Measurements from ENCODE around the gene UBN1.
"Not testable (repeated sequence)": the region's sequence is repeated elsewhere in the genome, so short reads cannot be mapped to it uniquely, and the experiment has no call there.

The UBN1 gene

DNA sequence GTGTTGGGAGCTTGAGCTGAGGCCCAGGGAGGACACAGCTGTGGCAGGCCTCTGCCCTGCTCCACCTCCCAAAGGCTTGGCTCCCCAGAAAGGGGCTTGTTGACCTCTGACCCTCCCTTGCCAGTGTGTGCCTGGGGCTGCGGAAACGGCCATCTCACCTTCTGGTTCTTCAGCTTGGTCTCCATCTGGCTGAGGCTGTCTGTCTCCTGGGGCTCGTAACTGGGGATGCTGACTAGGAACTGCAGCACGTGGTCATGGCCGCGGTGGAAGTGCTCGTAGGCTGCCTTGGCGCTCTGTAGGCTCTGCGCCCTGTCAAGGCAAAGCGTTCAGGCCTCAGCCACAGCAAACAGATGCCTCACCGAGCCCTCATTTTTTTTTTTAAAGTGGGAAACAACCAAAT, 42.7 kb downstream of the UBN1 start:
- DNase-seq: no peak

DNA sequence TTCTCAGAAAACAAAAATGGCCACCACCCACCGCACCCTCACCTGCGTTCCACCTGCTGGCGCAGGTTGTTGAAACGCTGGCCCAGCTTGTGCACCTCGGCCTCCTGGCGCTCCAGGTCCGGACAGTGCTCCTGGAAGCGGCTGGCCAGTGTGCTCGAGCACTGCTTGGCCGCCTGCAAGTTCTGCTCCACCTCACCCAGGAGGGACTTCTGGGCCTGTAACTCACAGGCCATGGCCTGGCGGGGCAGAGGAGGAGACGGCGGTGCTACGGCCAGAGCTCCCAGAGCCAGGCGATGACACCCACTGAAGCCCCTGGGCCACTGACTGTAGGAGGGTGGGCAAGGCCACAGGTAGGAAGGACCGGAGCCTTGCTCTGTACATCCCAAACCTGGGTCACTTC, 43.4 kb downstream of the UBN1 start:
- no peak for DNase-seq

DNA sequence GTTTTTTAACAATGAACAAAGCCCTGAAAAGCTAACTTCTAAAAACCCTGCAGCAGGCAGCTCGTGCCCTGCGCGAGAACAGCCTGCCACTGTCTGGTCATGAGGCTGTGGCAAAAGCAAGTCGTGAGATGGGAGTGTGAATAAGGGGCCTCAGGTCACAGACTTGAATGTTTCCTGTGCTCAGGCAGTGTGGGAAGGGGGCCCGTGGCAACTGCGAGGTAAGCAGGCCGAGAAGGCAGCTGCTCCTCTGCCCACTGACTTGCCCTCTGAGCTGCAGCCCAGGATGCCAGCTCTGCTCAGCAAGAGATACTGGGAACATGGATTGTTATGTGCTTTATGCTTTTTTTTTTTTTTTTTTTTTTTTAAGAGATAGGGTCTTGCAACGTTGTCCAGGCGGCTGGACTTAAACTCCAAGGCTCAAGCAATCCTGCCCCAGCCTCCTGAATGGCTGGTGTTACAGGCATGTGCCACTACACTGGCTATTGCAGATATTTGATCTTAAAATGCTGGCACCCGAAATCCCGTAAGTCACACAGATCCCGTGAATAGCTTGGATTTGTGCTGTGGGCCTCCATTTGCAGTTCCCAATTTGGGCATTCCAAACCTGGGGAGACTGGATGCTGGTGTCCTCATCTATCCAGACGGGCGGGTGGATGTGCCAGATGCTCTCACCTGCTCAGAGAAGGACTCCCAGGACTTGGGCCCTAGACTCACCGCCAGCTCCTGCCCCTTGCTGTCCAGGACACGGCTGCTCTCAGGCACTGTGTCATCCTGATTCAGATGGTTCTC, 44.0 kb downstream of the UBN1 start:
- no peak for DNase-seq

DNA sequence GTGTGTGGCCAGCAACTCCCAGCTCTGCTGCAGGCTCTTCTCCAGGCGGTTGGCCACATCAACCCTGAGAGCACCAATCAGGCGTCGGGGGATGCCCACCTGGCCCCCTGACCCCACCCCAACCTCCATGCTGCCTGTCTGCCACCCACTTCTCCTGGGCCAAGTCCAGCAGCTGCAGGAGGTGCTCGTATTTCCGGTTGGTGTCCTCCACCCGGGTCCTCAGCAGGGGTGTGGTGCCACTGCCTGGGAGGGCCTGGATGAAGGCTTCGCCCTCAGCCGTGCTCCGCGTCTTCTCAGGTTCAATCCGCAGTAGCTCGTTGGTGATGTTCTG, 44.6 kb downstream of the UBN1 start:
- no peak for DNase-seq

DNA sequence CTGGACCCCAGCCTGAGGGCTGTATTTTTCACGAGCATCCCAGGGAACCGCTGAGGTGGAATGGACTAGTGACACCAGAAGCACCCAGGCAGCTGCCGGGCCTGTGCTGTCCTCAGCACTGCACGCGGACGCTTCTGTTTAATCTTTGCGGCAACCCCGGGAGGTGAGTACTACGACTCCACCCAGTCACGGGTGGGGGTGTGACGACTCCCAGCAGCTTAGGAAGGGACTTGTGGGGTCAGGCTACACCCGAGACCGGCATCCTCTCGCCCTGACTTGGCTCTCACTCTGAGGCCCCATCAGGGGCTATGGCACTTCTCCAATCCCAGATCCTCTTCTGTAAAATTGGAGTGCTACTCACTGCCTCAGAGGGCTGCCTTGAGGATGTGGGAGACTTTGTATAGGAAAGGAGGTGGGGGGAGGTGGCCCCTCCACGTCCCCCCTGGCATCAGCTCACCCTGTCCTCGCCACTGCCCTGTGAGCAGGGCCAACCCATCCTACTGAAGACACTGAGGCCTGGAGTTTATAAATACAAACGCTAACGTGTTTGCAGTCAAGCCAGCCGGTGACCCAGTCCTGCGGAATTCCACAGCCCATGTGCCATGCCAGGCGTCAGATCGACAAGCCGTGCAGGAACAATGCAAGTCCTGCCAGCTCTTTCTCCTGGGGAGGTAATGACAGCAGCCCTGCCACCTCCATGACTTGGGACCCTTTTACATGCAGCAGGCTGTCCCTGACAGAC, 45.3 kb downstream of the UBN1 start:
- DNase-seq: no peak

DNA sequence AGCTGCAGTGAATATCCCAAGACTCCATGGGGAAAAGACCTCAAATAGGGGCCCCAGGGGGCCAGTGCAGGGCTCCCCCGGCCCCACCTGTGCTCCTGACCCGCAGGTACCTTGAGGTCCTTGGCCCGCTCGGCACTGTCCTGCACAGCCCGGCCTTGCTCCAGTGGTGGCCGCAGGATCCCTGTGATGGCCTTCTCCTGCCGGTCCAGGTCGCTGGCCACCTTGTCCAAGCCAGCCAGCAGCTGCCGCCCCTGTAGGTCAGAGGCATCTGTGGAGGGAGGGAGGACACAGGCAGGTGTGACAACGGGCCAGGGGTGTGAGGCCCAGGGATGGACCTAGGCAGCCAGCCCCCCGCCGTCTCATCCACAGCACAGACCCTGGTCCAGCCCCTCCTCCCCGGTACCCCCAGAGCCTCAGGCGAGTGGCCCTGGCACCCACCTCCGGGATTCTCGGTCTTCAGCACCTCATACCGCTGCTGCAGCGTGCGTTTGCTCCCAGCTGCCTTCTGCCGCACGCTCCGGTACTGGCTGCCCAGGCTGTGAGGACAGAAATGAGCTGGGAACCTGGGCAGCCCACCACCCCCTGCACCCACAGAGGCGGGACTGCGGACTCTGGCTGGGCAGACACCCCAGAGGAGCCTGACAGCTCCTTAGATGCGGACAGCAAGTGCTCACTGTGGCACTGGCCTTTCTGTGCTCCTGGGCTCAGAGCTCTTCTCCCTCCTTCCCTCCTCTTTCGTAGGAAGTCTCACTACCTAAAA, 46.0 kb downstream of the UBN1 start:
- no peak for DNase-seq

DNA sequence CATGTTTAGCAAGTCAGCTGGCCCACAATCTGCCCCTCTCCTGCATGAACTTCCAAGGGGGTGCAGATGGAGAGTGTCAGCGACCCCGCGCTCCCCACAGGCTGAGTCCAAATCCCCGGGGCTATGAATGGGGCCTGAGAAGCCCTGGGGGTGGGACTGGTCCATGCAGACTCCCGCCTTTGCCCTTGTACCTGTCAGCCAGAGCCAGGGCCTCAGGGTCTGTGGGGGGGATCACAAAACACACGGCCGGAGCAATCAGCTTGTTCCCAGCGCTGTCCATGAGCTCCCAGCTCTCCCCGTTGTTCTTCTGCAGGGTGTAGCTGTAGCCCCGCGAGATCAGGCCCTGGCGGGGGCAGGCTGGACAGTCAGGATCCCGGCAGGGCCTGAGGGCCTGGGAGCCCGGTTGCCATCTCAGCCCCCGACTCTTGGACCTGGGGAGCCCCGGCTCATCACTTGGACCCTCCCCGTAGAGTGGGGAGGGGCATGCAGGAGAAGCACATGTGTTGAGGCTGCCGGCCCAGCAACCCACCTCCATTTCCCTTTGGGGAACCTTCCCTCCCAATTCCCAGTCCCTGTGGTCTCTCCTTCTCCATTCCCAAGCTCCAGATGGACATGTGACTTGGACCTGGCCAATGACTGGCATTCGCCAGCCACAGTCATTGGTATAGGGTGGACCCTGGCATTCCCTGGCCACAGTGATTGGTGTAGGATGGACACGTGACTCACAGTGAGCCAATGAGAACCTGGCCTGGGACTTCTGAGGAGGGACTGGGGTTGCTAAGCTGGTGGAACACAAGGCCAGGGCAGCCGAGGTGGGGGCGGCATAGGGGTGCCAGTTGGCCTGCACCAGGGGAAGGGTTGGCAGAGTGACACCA, 47.2 kb downstream of the UBN1 start:
- no peak for DNase-seq

DNA sequence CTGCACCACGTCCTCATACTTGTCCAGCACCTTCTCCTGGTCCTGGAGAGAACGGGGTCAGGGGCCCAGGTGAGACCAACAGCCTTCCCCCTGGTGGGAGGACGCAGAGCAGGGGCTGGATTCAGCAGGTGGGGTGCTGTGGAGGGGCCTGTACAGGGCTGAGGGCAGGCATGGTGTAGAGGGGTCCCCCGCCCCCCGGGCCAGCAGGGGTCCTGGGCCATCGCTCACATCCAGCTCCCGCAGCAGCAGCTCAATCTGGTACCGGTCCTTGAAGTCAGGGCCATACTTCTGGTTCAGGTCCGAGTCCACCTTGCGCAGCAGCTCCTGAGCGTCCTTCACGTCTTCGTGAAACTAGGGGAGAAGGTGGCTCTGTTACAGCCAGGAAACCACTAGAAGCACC, 48.1 kb downstream of the UBN1 start:
- DNase-seq: no peak

DNA sequence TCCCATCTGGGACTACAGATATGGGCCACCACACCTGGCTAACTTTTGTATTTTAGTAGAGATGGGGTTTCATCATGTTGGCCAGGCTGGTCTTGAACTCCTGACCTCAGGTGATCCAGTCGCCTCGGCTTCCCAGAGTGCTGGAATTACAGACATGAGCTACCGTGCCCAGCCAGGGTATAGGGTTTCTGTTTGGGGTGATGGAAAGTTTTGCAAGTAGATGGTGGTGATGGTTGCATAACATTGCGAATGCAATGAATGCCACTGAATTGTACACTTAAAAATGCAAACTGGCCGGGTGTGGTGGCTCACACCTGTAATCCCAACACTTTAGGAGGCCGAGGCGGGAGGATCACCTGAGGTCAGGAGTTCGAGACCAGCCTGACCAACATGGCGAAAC, 49.5 kb downstream of the UBN1 start:
- not testable (repeated sequence) for DNase-seq

DNA sequence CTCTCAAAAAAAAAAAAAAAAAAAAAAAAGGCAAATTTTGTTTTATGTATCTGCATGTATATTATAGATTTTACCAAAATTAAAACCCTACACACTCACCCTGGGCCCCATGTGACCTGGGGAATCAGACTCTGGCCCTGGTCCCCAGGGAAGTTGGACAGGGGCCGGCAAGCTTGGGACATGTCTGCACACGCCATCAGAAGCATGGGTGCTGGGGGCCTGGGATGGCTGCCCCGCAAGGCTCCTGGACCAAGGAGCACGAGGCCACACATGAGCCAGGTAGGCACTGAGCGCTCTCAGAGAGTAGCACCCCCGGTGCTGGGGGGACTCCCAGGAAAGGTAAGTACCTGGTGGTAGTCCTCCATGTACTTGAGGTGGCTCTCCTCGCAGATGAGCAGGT, 50.0 kb downstream of the UBN1 start:
- no peak for DNase-seq

DNA sequence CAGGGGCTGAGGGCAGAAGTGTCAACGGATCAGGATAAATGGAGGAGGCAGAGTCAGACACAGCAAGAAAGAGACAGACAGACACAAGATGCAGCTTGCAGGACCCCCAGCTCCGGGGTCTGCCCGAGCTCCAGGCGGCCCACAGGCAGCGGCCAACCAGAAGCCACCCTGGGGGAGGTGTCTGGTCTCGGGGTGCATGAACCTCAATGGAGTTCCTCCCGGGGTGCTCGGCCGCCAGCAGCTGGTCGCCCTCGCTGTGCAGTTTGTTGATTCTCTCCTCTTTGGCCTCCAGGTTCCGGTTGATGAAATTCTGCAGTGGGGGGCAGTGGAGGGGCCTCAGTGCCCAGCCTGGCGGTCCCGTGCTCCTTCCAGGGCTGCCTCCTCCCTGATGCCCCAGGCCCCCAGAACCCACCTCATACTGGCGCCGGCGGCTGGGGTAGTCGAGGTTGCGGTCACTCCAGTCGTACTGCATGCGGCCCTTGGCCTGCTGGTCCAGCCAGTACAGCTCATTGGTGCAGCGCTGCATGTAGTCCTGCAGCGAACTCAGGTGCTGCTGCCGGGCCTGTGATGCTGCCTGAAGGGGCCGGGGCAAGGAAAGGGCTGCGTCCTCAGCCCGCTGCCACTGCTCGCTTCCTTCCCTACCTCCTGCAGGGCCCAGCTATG, 51.7 kb downstream of the UBN1 start:
- DNase-seq: no peak

DNA sequence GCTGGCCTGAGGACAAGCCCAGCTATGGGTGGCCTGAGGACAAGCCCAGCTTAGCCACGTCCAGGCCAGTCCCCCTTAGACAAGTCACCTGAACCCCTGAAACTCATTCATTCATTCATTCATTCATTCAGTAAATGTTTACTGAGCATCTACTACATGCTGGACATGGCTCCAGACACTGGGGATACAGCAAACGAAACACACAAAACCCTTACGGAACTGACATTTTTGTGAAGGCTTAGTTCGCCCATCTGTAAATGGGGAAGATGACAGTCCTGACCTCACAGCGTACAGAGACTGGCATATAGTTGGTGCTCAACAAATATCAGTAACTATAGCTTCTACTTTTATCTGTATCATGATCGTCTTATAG, 52.2 kb downstream of the UBN1 start:
- no peak for DNase-seq

DNA sequence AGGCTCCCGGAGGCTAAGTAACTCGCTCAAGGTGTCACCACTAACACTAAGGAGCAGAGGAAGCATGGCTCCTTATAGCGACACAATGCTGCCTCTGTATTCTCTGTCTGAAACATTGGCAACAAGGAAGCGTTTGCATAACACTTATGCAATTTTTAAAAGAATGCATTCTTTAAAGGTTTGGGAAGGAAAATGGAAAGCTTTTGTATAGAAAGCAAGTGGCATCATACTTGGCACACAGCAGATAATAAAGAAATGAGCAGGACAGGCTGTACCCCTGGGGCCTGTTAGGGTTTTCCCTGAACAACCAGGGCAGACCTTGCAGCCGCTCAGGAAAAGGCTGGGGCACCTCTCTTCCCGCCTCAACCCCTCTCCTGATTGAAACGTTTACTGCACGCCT, 52.8 kb downstream of the UBN1 start:
- no peak for DNase-seq

DNA sequence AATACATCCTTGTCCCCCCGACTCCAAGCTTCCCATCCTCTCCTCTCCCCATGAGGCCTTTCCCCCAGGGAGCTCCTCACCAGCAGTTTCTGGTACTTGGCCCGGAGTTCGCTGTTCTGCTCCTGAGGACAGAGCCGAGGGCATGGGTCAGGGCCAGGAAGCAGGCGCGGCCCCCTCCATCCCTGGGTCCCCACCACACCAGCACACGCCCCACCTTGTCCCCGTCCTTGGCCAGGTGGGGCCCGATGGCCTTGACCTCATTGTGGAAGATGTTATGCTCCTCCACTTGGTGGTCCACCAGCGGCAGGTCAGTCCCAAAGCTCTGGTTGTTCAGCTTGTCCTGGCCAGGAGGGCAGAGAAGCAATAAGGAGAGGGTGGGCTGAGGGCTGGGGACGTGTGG, 53.5 kb downstream of the UBN1 start:
- DNase-seq: no peak

DNA sequence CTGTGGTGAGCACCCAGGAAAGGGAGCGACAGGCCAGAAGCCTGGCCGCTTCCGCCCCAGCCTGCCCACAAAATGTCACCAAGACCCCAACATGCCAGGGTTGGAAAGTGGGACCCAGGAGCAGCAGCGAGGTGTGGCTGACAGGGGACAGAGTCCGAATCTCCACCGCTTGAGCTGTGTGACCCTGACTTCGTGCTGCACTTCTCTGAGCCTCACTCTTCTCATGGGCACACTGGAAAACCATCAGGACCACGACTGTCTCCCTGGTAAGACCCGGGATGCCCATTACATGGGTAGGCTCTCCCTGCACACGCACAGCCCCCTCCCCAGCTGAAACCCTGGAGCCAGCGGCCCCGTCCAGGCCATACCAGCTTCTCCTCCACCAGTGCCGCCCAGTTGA, 54.8 kb downstream of the UBN1 start:
- DNase-seq: no peak

DNA sequence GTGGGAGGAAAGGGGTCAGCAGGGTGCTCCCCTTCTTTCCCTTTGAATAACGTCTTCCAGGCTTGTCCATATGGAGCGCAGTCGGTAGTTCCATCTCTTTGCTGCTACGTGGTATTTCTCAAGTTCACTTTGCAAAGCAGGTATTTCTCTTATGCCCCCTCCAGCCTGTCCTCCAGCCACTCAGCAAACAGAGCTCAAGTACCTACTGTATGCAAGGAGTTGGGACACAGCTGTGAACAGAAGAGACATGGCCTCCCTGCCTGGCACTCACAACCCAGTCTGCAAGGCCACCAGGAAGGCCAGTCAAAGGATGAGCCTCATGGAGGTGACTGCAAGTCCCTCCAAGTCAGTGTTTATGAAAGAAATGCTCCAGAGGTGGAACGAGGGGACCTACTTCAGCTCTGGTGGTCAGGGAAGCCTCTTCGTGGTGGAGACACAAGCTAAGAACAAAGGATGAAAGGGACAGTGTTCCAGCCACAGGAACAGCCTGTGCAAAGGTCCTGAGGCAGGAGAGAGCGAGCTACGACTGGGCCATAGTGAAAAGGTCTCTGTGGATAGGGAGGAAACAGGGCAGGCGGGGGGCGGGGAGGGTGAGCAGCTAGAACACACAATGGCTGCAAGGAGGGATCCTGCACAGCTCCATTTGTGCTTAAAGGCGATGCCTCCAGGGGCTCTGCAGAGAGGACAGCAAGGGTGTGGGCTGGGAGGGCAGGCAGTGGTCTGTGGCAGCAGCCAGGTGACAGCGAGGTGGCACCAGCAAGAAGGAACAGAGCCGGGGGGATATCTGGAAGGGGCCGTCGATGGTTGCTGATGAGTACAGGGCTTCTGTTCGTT, 57.0 kb downstream of the UBN1 start:
- no peak for DNase-seq

DNA sequence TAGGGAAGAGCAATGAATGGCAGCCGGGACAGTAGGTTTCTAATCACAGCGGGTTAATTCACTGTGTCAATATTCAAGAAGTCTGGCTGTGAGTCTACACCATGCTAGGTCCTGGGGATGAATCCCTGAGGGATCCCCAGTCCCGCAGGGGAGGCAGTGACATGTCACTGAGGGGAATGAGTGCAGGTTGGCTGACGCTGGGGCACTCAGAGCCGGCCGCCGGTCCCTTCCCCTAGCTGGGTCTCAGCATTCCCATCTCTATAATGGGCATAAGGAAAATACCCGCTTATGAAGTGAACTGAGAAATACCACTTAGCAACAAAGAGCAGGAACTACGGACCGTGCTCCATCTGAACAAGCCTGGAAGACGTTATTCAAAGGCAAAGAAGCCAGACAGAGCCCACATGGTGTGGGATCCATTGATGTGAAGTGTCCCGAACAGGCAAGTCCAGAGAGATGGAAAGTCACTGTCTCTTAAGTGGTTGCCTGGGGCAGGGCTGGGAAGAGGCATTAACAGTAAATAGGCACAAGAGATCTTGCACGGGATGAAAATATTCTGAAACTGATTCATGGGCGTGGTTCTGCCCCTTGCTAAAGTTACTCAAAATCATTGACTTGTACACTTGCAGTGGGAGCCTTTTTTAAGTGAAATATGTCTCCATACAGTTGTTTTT, 57.8 kb downstream of the UBN1 start:
- no peak for DNase-seq

DNA sequence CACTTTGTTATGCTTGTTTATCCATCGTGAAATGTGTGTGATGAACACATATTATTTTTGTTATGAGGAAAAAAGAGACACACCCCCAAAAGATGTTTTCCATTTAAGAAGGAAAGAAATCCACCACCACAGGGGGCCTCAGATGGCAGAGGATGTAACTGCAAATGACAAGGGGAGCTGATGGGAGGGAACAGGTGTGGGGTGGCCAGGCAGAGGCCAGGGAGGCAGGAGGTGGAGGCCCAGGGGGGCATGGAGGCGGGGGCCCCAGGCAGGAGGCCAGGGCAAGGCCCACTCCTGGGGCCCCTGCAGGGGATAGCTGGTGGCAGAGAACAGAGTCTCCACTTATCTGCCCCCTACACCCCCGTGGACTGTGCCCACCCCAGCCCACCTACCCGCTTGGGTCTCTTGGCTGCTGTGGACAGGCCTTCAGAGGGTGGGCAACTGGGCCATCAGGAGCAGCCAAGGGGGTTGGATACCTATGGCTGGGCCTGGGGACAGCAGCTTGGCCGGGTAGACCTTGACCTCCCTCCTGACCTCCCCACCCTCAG, 61.6 kb downstream of the UBN1 start:
- DNase-seq: no peak

DNA sequence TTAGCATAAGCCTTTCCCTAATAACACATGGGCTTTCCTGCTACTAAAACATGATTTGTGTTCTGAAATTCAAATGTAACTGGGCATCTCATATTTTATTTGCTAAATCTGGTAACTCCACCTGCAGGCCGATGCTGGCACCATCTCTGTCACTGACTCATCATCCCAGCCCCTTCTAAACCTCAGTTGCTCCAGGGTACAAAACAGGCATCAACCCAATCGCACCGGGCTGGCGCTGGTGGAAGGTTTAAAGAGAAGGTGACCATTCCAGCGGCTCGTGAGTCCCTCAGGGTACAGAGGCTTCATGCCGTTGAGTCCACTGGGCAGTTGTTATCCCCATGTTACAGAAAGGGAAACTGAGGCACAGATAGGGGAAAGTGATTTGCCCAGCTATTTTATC, 62.5 kb downstream of the UBN1 start:
- no peak for DNase-seq

DNA sequence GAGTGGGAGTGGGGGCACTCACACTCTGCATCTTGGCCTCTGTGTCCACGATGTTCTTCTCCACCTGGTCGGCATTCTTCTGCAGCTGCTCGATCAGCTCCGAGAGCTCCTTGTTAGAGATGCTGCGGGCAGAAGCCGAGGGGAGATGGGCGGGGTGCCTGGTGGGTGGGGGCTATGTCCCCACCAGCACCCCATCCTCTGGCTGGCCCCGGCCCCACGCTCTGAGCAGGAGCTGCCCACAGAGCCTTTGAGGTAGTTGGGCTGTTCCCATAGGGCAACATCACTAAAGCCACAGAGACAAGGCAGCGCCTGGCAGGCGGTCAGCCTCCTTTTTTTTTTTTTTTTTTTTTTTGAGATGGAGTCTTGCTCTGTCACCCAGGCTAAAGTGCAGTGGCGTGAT, 63.5 kb downstream of the UBN1 start:
- DNase-seq: no peak

DNA sequence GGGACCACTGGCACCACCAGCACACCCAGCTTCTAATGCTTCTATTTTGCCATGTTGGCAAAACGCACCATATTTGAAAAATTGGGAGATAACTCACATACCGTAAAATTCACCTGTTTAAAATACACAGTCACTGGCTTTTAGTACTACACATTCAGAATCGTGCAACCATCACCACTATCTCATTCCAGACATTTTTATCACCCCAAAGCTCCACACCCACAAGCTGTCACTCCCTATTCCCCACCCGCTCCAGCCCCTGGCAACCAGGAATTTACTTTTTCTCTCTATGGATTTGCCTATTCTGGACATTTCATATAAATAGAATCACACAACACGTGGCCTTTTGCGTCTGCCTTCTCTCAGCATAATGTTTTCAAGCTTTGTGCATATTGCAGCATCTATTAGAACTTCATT, 64.7 kb downstream of the UBN1 start:
- DNase-seq: no peak
